NOMO-1 treated with DMSO at 0.1 percent for 48 hours (cell line): Measurements from ENCODE around the gene MYH3.
A peak's percentile ranks its signal among the peaks of the same experiment; 100 is the strongest.

Experiments used
- DNase-seq: peaks from one replicate; lab custom pipeline; 2025; ENCODE audit not compliant: unreplicated experiment; lab: John Stamatoyannopoulos, UW

The MYH3 gene

DNA sequence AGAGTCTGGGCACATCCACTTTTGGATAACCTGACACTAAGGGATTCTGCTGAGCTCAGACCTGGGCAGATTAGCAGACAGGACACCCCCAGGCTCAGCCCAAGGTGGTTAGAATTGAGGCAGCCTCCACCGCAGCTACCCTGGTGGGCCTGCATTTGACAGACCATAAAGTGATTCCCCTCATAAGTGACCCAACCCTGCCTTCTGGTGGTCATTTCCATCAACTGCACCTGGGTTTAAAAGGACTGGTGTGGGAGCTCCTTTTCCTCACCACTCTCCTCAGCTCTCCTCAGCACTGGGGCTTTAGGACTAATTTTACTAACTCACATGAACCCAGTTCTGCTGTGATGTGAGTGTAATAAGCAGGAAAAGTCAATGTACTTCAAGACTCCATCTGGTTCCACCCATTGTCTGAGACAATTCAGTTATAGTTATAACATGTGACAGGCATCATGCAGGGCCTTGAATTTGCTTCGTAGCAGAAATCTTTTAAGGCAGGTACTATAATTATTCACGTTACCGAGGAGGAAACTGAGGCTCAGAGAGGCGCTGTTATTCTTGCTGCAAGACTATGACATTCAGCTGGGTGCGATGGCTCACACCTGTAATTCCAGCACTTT is 42.5 kb downstream of the MYH3 start:
- peak; percentile 44 for DNase-seq

DNA sequence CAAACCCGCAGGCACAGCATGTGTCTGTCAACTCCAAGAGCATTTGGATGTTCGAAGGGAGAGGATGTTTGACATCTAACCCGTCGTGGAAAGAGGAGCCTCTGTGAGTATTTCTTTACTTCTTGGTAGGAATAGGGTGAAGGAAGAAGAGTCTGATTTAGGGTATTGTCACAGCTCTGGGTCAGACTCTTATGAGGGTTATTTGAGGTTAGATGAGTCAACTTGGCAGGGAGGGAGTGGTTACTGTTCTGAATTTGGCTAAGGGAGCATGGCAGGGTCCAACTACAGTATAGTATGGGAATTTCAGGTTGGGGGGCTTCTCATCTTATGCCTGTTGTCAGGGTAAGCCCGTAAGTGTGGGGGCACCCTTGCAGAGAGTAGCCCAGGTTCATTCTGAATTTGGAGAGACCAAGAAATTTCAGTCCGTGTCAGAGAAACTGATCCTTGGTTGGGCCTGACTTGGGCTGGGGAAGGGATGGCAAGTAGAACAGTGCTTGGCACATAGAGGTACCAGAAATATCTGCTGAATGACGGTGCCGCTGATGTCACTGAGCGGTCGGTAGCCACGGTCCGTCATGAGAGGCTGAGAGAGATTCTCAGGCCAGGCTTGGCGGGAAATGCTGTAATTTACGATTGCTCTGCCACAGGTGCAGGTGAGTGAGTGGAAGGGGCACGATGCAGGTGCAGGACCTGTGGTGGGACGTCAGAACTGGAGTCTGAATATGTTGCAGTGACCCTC is 43.2 kb downstream of the MYH3 start:
- DNase-seq = peak; percentile 44

DNA sequence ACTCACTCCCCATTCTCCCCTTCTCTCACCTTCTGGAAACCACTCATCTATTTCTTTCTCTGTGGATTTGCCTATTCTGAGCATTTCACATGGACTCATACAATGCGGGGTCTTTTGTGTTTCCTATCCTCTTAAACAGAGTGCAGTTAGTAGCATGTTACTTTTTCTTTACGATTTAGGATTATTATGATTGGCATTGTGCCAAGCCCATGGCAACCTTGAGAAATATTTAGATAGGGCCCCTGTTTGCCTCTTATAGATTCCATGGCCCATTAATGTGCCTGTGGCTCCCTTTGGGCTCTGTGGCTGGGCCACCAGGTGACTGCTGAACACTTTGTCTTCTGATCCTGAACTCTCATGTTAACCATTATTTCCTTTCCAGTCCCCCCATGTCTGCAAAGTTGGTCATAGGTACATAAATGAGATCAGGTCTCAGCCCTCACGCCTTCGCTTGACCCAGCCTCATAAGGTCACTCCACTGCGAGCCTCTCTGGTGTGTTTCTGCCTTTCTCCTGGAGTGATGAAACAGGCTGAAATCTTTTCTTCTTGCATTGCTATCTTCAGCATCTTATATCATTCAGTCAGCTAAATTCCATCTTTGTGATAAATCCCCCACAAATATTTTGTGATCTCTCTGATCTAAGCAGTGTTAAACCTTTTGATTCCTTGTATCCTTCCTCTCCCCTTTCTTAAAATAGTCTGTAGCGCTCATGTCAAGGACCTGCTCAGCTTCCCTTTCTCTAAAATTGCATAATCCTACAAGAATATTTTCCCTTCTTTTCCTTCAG is 44.0 kb downstream of the MYH3 start:
- no peak for DNase-seq

DNA sequence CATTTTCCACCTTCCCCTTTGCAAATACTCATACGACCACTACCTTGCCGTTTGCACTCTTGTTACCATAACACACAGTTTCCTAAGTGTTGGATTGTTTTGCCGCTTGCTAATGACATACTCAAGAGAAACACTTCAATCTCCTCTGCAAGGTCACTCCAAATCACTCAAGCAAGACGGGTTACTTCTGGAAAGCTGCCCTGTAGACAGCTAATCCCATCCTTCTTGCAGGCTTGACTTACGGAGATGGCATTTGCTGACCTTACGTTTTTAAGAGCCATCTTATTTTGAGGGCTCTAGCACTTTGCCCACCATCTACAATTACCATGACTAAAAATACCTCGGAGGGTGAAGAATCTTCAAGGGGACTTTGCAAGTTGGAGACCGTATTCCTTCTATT is 46.2 kb downstream of the MYH3 start:
- DNase-seq = no peak

DNA sequence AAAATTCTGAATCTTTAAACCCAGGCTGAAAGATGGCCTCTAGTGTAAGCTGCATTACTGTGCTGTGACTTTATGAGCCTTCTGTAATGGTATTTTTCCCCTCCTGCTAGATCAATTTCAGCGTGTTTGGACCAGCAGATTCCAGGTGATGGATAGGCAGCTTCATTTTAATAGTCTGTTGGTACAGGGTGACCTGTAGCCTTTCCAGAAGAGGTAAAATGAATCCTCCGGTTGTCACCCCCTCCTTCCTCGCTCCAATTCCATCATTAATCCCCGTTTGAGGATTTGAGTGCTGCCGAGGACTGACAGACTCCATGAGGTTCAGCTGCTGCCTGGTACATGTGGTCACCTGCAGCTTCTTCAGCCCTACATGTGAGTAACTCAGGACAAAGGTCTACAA is 48.9 kb downstream of the MYH3 start:
- no peak for DNase-seq

- no peak for DNase-seq
Measured at GRCh38 chr17:10606110-10606509, 51.0 kb downstream of the MYH3 start.

- DNase-seq = no peak
Measured at GRCh38 chr17:10605221-10605783, 51.8 kb downstream of the MYH3 start.

- no peak for DNase-seq
Measured at GRCh38 chr17:10604521-10604920, 52.6 kb downstream of the MYH3 start.

- no peak for DNase-seq
Measured at GRCh38 chr17:10603931-10604330, 53.2 kb downstream of the MYH3 start.

GRCh38 chr17:10600571-10600970 is 56.5 kb downstream of the MYH3 start:
- DNase-seq = no peak

DNA sequence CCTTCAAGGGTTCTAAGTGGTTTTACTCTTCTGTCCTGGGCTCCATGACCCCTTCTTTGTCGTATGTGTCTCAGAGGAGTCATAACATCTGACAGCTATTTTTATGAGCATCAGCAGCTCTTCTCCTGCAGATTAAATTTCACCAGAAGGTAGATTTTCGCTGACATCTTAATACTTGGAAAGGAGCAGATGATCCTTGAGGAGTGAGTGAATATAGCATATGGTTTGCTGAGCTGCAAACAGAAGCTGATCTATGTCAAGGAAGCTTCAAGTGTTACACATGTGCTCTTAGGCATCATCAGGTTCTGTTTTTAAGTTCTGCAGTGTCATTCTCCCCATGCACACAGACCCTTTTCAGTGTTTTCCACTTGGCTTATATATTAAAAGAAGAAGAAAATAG is 58.5 kb downstream of the MYH3 start:
- no peak for DNase-seq

DNA sequence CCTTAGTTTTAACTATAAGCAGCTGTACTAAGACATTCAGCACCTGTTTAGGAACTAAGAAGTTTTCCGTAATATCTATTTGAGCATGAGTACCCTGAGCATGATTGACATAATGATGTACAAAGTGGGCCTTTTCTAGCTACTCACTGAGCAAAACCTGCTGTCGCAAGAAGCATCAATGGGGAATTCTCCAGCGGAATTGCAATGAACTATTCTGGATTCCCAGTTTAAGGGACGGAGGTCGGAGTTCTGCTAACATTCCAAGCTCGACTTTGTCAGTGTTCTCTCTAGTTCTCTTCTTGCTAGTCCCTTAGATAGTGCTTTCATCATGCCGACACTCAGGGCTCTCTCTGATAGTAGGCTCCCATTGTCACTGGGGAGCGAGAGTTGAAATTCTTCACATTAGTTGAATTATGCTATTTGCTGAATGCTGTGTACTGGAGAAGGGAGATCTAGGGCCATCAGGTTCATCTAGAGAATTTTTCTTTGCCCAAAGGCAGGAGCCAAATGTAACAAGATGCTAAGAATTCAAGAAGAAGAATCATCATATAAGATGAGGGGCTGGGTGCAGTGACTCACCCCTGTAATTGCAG is 67.5 kb downstream of the MYH3 start:
- DNase-seq = no peak

DNA sequence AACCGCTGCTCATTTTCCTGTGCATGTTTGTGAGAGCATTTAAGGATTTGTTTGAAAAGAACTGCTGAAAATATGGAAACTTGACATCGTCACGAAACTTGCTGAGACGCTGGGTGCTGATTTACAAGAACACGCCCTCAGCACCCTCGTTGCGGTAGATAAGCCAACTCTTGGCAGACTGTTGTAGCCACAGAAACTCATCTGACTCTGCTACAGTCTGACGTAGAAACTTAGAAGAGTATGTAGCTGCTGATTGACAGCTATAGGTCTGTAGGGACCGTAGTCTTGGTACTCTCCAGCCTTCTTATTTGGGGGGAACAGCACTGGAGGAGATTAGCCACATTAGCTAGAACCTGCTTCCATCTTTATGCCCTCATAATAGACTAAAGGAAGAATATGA is 71.6 kb downstream of the MYH3 start:
- DNase-seq = no peak

DNA sequence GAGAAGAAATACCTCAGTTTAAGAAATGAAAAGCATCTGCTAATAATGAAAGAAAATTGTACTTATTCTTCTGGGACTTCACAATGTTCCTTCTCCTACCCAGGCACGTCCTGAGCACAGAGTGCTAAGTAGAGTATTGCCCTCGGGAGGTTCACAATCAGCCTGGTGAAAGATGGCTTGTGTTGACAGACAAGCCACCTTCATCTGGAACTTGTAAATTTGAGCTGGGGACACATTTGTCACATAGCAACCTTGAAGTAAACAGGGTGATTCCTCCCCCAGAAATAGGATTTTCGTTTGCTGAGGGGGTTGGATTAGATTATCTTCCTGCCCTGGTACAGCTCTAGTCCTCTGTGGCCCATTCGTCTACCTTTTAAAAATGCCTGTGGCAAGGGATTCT is 73.3 kb downstream of the MYH3 start:
- no peak for DNase-seq

GRCh38 chr17:10579270-10579669 is 77.8 kb downstream of the MYH3 start:
- DNase-seq = no peak
